ENCODE results near the gene RASGRP1. TPM values are rescaled to one million over a fixed set of nuclear protein-coding genes. Genes with fewer than 3 reads are reported as not detected.

RASGRP1 gene
- total and polyA plus RNA-seq, 7 donors: 0.01 to 0.27 (median 0.16) TPM; not detected in 1

DNA sequence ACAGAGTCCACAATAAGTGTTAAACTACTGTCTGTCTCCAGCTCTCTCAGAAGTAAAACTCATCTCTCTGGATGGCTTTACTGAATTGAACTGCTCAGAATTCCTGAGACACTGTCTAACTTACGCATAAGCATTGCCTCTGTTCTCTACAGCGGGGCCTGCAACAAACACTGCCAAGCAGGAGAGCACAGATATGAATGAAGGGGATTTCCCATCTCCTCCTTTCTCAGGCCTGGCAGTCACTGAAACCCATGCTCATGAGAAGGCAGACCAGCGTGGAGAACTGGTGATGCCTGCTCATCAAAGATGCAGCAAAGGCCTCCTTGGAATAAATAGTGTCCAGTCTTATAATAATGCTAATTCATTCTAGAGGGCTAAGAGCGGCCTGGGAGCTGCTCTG, 10.3 kb downstream of the RASGRP1 start:
- TF ChIP-seq, protein P1, sequence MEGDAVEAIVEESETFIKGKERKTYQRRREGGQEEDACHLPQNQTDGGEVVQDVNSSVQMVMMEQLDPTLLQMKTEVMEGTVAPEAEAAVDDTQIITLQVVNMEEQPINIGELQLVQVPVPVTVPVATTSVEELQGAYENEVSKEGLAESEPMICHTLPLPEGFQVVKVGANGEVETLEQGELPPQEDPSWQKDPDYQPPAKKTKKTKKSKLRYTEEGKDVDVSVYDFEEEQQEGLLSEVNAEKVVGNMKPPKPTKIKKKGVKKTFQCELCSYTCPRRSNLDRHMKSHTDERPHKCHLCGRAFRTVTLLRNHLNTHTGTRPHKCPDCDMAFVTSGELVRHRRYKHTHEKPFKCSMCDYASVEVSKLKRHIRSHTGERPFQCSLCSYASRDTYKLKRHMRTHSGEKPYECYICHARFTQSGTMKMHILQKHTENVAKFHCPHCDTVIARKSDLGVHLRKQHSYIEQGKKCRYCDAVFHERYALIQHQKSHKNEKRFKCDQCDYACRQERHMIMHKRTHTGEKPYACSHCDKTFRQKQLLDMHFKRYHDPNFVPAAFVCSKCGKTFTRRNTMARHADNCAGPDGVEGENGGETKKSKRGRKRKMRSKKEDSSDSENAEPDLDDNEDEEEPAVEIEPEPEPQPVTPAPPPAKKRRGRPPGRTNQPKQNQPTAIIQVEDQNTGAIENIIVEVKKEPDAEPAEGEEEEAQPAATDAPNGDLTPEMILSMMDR (IDR thresholded peaks at IDR 0.05): no peak
- no peaks in the 10 kb centered on the region for H3K4me1 ChIP-seq
- intact Hi-C loops (cut with DNase I): no loop called here
- H3K27me3 ChIP-seq (ENCODE audit: insufficient read depth in 3 of 3, low read length in 2 of 3): peaks cover 0 to 10% (median 0%) of the 10 kb centered on the region in 3 donors
- ATAC-seq (no peak), DNase-seq (no peak)
- 73 to 93% (median 88%) methylated on average over 4 of the region's 4 CpGs for WGBS, 3 donors
- H3K9me3 ChIP-seq: no peaks in the 10 kb centered on the region
- H3K4me3 ChIP-seq: no peak overlapping the region
- no peak overlapping the region for H3K27ac ChIP-seq
- H3K36me3 ChIP-seq (ENCODE audit: insufficient read depth in 1 of 2, low read depth in 1 of 2): no peaks in the 10 kb centered on the region

- intact Hi-C loops (cut with DNase I): no loop called here
Measured at GRCh38 chr15:38553071-38553470, 11.5 kb downstream of the RASGRP1 start.

DNA sequence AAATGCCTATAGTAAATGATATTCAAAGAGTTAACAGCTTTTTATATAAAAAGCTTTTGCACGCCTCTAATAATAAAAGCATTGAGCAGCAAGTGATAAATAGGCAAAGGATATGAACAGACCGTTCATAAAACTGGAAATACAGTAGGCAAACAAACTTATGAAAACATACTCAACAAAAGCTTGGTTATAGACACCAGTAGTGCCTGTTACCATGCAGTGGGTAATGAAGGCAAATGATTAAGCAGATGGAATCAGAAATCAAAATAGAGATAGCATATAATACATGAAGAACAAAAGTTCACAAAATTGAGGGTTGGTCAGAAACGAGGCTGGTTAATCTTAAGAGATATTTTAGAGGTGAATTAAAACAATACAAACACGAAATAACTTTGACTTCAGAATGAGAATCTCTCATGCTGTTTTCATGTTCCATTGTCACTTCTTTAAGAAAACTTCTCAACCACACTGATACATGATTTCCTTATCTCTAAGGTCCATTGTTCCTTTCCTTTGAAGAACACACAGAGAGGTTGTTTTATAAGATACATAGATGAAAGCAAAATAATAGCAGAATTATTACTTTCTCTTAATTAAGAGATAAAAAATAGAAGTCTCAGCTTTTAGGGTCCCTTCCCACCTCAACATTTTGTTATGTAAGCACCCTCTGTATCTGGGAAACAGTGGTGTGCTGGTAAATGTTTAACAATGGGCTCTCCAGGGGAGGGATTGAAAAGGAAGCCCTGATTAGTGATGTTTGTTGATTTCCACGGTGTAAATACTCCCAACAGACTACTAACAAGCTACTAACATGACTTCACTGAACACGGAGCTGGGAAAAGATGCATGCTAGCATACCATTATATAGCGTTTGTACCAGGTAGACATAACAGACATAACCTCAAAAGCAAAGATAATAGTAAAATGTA, 12.6 kb downstream of the RASGRP1 start:
- Histone ChIP-seq H3K36me3 (ENCODE audit: insufficient read depth in 1 of 2, low read depth in 1 of 2) (no peaks in the 10 kb centered on the region), H3K4me3 (no peak overlapping the region), H3K27me3 (ENCODE audit: insufficient read depth in 3 of 3, low read length in 2 of 3) (peaks cover 0 to 3% (median 0%) of the 10 kb centered on the region in 3 donors), H3K27ac (no peak overlapping the region), H3K9me3 (no peaks in the 10 kb centered on the region), H3K4me1 (no peaks in the 10 kb centered on the region)
- TF ChIP-seq, protein P1 (IDR thresholded peaks at IDR 0.05): no peak
- no peak for DNase-seq
- WGBS, 3 donors: 54 to 58% (median 54%) methylated on average over 7 of the region's 7 CpGs
- intact Hi-C loops (cut with DNase I): no loop called here
- no peak for ATAC-seq

More at GRCh38 chr15:38553071-38553470, 11.5 kb downstream of the RASGRP1 start:
- H3K36me3 ChIP-seq (ENCODE audit: insufficient read depth in 1 of 2, low read depth in 1 of 2): no peaks in the 10 kb centered on the region
- ATAC-seq: no peak
- TF ChIP-seq, protein P1 (IDR thresholded peaks at IDR 0.05): no peak
- H3K27me3 ChIP-seq (ENCODE audit: insufficient read depth in 3 of 3, low read length in 2 of 3): peaks cover 0 to 3% (median 0%) of the 10 kb centered on the region in 3 donors
- no peaks in the 10 kb centered on the region for H3K4me1 ChIP-seq
- H3K4me3 ChIP-seq: no peak overlapping the region
- H3K9me3 ChIP-seq: no peaks in the 10 kb centered on the region
- H3K27ac ChIP-seq: no peak overlapping the region
- no peak for DNase-seq
- 29 to 39% (median 35%) methylated on average over 4 of the region's 4 CpGs for WGBS, 3 donors

GRCh38 chr15:38549222-38549621, 15.4 kb downstream of the RASGRP1 start:
- intact Hi-C loops (cut with DNase I): no loop called here
- H3K9me3 ChIP-seq: no peaks in the 10 kb centered on the region
- no peak overlapping the region for H3K4me3 ChIP-seq
- TF ChIP-seq, protein P1 (IDR thresholded peaks at IDR 0.05): no peak
- H3K36me3 ChIP-seq (ENCODE audit: insufficient read depth in 1 of 2, low read depth in 1 of 2): no peaks in the 10 kb centered on the region
- DNase-seq: no peak
- peaks cover 0 to 3% (median 0%) of the 10 kb centered on the region in 3 donors for H3K27me3 ChIP-seq (ENCODE audit: insufficient read depth in 3 of 3, low read length in 2 of 3)
- no peaks in the 10 kb centered on the region for H3K4me1 ChIP-seq
- no peak for ATAC-seq
- no peak overlapping the region for H3K27ac ChIP-seq
